Suppressor macrophage treated with lipopolysaccharide for 4 hours (primary cell): ENCODE results near the gene RTTN.
"Not testable (repeated sequence)": the region's sequence is repeated elsewhere in the genome, so short reads cannot be mapped to it uniquely, and the experiment has no call there.

Experiments used
- DNase-seq: peaks from one replicate; pipeline ENCODE4 v3.0.0-alpha.2; 2020

RTTN gene

GRCh38 chr18:70021498-70021897, 184.0 kb downstream of the RTTN start:
- no peak for DNase-seq

- no peak for DNase-seq
Measured at GRCh38 chr18:70021043-70021442, 184.4 kb downstream of the RTTN start.

GRCh38 chr18:70019991-70020390, 185.5 kb downstream of the RTTN start:
- peak; percentile 40 for DNase-seq

GRCh38 chr18:70019136-70019535, 186.4 kb downstream of the RTTN start:
- no peak for DNase-seq

GRCh38 chr18:70015127-70015526, 190.4 kb downstream of the RTTN start:
- DNase-seq = no peak

- DNase-seq = no peak
Measured at GRCh38 chr18:70005580-70005979, 199.9 kb downstream of the RTTN start.

- DNase-seq = no peak
Measured at GRCh38 chr18:70004696-70005095, 200.8 kb downstream of the RTTN start.

GRCh38 chr18:69999656-70000055, 205.8 kb downstream of the RTTN start:
- no peak for DNase-seq

GRCh38 chr18:69998523-69998987, 206.9 kb downstream of the RTTN start:
- DNase-seq = no peak

GRCh38 chr18:69996951-69997798, 208.3 kb downstream of the RTTN start:
- DNase-seq = no peak

- DNase-seq = no peak
Measured at GRCh38 chr18:69996417-69996816, 209.1 kb downstream of the RTTN start.

- no peak for DNase-seq
Measured at GRCh38 chr18:69995774-69996173, 209.7 kb downstream of the RTTN start.

- no peak for DNase-seq
Measured at GRCh38 chr18:69992776-69993175, 212.7 kb downstream of the RTTN start.

- DNase-seq = no peak
Measured at GRCh38 chr18:69987870-69988269, 217.6 kb downstream of the RTTN start.

- DNase-seq = no peak
Measured at GRCh38 chr18:69985239-69985638, 220.2 kb downstream of the RTTN start.

GRCh38 chr18:69982417-69982816, 223.1 kb downstream of the RTTN start:
- no peak for DNase-seq

GRCh38 chr18:69981948-69982347, 223.5 kb downstream of the RTTN start:
- no peak for DNase-seq

- no peak for DNase-seq
Measured at GRCh38 chr18:69980982-69981804, 224.3 kb downstream of the RTTN start.

- DNase-seq = no peak
Measured at GRCh38 chr18:69980509-69980908, 225.0 kb downstream of the RTTN start.

- DNase-seq = peak; percentile 42
Measured at GRCh38 chr18:69978732-69979715, 226.5 kb downstream of the RTTN start.

- not testable (repeated sequence) for DNase-seq
Measured at GRCh38 chr18:69975294-69975693, 230.2 kb downstream of the RTTN start.

- peak; percentile 64 for DNase-seq
Measured at GRCh38 chr18:69974365-69974764, 231.1 kb downstream of the RTTN start.

- DNase-seq = no peak
Measured at GRCh38 chr18:69969491-69969890, 236.0 kb downstream of the RTTN start.
